DND-41 (cell line): ENCODE data around the gene MAP3K5.

Source experiments
- EZH2 ChIP-seq: IDR thresholded peaks from 3 replicates; pipeline ENCODE4 v1.6.1; 2012; ENCODE audit warnings: borderline replicate concordance, low read depth, mild to moderate bottlenecking, moderate library complexity, low read length, inconsistent platforms; ENCODE audit not compliant: severe bottlenecking
- TF ChIP-seq, protein P1 (sequence below): IDR thresholded peaks from 2 replicates; pipeline ENCODE4 v1.5.1; 2012; ENCODE audit warnings: borderline replicate concordance, low read length, moderate library complexity, mild to moderate bottlenecking; ENCODE audit not compliant: poor library complexity, severe bottlenecking; ENCODE audit errors: extremely low read depth

GRCh38 chr6:136511397-136511796 is 280.9 kb downstream of the MAP3K5 start:
- TF ChIP-seq, protein P1, sequence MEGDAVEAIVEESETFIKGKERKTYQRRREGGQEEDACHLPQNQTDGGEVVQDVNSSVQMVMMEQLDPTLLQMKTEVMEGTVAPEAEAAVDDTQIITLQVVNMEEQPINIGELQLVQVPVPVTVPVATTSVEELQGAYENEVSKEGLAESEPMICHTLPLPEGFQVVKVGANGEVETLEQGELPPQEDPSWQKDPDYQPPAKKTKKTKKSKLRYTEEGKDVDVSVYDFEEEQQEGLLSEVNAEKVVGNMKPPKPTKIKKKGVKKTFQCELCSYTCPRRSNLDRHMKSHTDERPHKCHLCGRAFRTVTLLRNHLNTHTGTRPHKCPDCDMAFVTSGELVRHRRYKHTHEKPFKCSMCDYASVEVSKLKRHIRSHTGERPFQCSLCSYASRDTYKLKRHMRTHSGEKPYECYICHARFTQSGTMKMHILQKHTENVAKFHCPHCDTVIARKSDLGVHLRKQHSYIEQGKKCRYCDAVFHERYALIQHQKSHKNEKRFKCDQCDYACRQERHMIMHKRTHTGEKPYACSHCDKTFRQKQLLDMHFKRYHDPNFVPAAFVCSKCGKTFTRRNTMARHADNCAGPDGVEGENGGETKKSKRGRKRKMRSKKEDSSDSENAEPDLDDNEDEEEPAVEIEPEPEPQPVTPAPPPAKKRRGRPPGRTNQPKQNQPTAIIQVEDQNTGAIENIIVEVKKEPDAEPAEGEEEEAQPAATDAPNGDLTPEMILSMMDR: no peak
- TF ChIP-seq EZH2: no peak
